Hindlimb muscle (tissue), 1 donor: ENCODE measurements around the gene ZIK1. TPM values are rescaled to one million over a fixed set of nuclear protein-coding genes. Genes with fewer than 3 reads are reported as not detected.

Experiments used
- DNase-seq: peaks from one replicate; pipeline ENCODE4 v3.0.0-alpha.2; 2013
- polyA plus RNA-seq: library from polyadenylated mRNA; unstranded; fragments of 120-200 nt; gene quantifications from one replicate; pipeline ENCODE4 v1.2.1, GENCODE V29; 2013; ENCODE audit not compliant: insufficient read length

Gene ZIK1
- polyA plus RNA-seq, 1 donor: 4.6 TPM

DNA sequence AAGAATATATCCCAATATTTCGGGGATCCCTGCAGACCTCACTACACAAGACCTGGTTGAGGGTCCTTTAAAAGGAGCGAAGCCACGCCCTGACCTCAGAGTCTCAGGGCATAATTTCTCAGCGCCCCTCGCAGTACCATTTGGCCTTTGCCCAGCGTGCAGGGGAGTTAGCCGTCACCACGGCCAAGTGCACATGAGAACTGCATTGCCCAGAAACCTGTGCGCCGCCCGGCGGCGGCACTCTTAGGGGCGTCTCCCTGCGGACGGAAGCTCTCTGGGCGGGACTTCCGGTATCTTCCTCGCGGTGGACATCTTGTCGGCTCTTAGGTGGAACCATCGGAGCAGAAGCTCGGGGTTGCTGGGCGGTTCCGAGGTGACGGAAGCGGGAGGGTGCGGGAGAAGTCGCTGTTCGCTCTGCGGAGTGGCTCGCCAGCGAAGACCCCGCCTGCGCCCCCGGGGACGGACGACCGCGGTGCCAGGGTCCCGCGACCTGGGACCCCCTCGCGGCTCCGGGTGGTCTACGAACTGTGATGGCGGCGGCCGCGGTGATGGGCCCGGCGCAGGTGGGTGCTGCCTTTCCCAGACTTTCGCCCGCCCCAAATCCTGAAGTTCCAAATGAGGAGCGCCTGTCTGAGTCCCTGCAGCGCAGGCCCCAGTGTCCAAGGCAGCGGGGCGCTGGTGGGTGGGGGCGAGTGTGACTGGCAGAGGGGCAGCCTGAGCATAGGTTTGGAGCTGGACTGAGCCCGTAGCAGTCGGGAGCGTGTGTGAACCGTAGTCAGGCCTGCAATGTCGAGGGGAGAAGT is 30.2 kb downstream of the ZIK1 start, which contains the start of gene ZNF134:
Gene ZNF134 (plus strand): TSS at position 302 of the 803 bp plus-strand sequence. CDS start 5,227 bp downstream, outside the sequence.
- peak; percentile 93 for DNase-seq

GRCh38 chr19:57615346-57615745 is 31.4 kb downstream of the ZIK1 start:
- DNase-seq: no peak

DNA sequence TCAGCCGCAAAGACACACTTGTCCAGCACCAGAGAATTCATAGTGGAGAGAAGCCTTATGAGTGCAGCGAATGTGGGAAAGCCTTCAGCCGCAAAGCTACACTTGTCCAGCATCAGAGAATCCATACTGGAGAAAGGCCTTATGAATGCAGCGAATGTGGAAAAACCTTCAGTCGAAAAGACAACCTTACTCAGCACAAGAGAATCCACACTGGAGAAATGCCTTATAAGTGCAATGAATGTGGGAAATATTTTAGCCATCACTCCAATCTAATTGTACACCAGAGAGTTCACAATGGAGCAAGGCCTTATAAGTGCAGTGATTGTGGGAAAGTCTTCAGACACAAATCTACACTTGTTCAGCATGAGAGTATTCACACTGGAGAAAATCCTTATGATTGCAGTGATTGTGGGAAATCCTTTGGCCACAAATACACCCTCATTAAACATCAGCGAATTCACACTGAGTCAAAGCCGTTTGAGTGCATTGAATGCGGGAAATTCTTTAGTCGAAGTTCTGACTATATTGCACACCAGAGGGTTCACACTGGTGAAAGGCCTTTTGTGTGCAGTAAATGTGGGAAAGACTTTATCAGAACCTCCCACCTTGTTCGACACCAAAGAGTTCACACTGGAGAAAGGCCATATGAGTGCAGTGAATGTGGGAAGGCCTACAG is 36.9 kb downstream of the ZIK1 start:
- DNase-seq: no peak

- no peak for DNase-seq
These were observed 39.1 kb downstream of the ZIK1 start for GRCh38 chr19:57623091-57623490.

- DNase-seq: peak; percentile 96
These were observed 49.3 kb downstream of the ZIK1 start, which contains the start of gene ZNF211 for GRCh38 chr19:57632987-57633831. Gene ZNF211, plus strand, starts transcription at chr19:57633168. Its CDS starts 179 bp downstream, at chr19:57633347.

GRCh38 chr19:57633832-57634131 is 49.8 kb downstream of the ZIK1 start:
- no peak for DNase-seq

GRCh38 chr19:57637379-57637778 is 53.4 kb downstream of the ZIK1 start:
- DNase-seq: no peak

GRCh38 chr19:57641715-57642234 is 57.8 kb downstream of the ZIK1 start:
- DNase-seq: no peak

DNA sequence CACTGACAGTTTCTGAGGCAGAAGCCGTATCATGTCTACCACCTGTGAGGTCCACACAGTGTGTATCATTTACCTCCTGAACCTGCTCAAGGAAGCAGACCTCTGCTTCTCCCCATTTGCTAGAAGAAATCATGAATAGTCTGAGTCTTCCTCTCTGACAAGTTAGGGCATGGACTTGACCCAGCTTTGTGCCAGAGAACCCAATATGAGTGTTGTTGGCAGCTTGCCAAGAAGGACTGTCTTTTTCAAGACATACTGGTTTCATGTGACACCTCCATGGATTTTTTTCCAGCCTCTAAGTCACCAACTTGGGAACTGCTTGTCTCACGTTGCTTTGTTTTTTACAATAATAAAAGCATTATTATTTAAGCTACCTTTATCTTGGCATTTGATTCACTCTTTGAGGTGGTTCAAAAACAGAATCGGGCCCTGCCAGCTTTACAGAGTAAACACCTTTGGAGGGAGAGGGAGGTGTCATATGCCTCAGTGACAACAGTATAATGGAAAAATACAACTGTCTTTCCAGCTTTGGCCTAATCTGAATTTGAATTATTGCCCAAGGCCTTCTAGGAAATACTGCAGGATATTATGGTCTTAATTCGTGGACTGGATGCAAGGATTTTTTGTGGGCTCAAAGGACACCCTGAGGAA is 58.6 kb downstream of the ZIK1 start:
- no peak for DNase-seq

Other genes starting within 250 kb of the ZIK1 start
- gene ZNF304, start 232.9 kb upstream of the ZIK1 start, polyA plus RNA-seq: 9.5 TPM
- 12.1 TPM for gene TRAPPC2B, start 220.6 kb upstream of the ZIK1 start, polyA plus RNA-seq
- 2.6 TPM for gene ZNF547, start 220.6 kb upstream of the ZIK1 start, polyA plus RNA-seq
- 15.6 TPM for gene ZNF548, start 194.3 kb upstream of the ZIK1 start, polyA plus RNA-seq
- gene ZNF17, start 173.0 kb upstream of the ZIK1 start, polyA plus RNA-seq: 7.3 TPM
- gene ZNF749, start 148.8 kb upstream of the ZIK1 start, polyA plus RNA-seq: 6.6 TPM
- 2.2 TPM for gene VN1R1, start 127.0 kb upstream of the ZIK1 start, polyA plus RNA-seq
- 9.9 TPM for gene ZNF772, start 106.6 kb upstream of the ZIK1 start, polyA plus RNA-seq
- 8.2 TPM for gene ZNF419, start 96.4 kb upstream of the ZIK1 start, polyA plus RNA-seq
- 6.8 TPM for gene ZNF773, start 84.2 kb upstream of the ZIK1 start, polyA plus RNA-seq
- 7.2 TPM for gene ZNF549, start 56.8 kb upstream of the ZIK1 start, polyA plus RNA-seq
- 12.8 TPM for gene ZNF550, start 24.3 kb upstream of the ZIK1 start, polyA plus RNA-seq
- 5.2 TPM for gene ZNF416, start 5.2 kb upstream of the ZIK1 start, polyA plus RNA-seq
- 3.3 TPM for gene ZNF530, start 15.7 kb downstream of the ZIK1 start, polyA plus RNA-seq
- gene ZNF134, start 30.1 kb downstream of the ZIK1 start, polyA plus RNA-seq: 11.5 TPM
- 16.3 TPM for gene ZNF211, start 49.0 kb downstream of the ZIK1 start, polyA plus RNA-seq
- not detected for gene ZSCAN4, start 84.8 kb downstream of the ZIK1 start, polyA plus RNA-seq
- 5.5 TPM for gene ZNF551, start 97.8 kb downstream of the ZIK1 start, polyA plus RNA-seq
- 8.3 TPM for gene ZNF154, start 125.1 kb downstream of the ZIK1 start, polyA plus RNA-seq
- gene ZNF671, start 143.5 kb downstream of the ZIK1 start, polyA plus RNA-seq: 6.7 TPM
- gene ZNF776, start 162.7 kb downstream of the ZIK1 start, polyA plus RNA-seq: 13.7 TPM
- gene ZNF586, start 185.5 kb downstream of the ZIK1 start, polyA plus RNA-seq: 13.6 TPM
- 7.1 TPM for gene ZNF552, start 230.8 kb downstream of the ZIK1 start, polyA plus RNA-seq
- 4.2 TPM for gene ZNF587B, start 246.2 kb downstream of the ZIK1 start, polyA plus RNA-seq